Bronchial epithelial cell (primary cell): Measurements from ENCODE around the gene CNTN1. TPM values are rescaled to one million over a fixed set of nuclear protein-coding genes. Genes with fewer than 3 reads are reported as not detected.

Source experiments
- DNase-seq: peaks from one replicate; pipeline ENCODE4 v3.0.0-alpha.2; 2010; ENCODE audit warnings: low read depth
- FAIRE-seq: peaks from 2 replicates; lab custom pipeline; 2011; peaks lifted over from hg19 to GRCh38; lab: Jason Lieb, UNC
- H3K27me3 ChIP-seq: 2 replicates; pipeline ENCODE4 v1.5.1; 2011; ENCODE audit warnings: low read length; ENCODE audit not compliant: control insufficient read depth, insufficient read depth
- H3K36me3 ChIP-seq: 2 replicates; pipeline ENCODE4 v1.5.1; 2011; ENCODE audit warnings: low read length; ENCODE audit not compliant: control insufficient read depth, insufficient read depth
- H3K4me3 ChIP-seq: 2 replicates; pipeline ENCODE4 v1.5.1; 2011; ENCODE audit warnings: mild to moderate bottlenecking, low read depth, low read length, control low read depth
- total RNA-seq: library from RNA; depleted of rRNA; stranded (reverse); fragments of >200 nt; gene quantifications from 2 replicates; pipeline ENCODE4 v1.2.1, GENCODE V29; 2014
- TF ChIP-seq, protein P1 (sequence below): IDR thresholded peaks from 2 replicates; pipeline ENCODE4 v1.5.1; 2011; ENCODE audit warnings: mild to moderate bottlenecking, moderate library complexity, low read length, control low read depth, inconsistent platforms; ENCODE audit not compliant: insufficient read depth, severe bottlenecking

Gene CNTN1
- total RNA-seq, 1 donor from 2014 or later, result 2.4 TPM

DNA sequence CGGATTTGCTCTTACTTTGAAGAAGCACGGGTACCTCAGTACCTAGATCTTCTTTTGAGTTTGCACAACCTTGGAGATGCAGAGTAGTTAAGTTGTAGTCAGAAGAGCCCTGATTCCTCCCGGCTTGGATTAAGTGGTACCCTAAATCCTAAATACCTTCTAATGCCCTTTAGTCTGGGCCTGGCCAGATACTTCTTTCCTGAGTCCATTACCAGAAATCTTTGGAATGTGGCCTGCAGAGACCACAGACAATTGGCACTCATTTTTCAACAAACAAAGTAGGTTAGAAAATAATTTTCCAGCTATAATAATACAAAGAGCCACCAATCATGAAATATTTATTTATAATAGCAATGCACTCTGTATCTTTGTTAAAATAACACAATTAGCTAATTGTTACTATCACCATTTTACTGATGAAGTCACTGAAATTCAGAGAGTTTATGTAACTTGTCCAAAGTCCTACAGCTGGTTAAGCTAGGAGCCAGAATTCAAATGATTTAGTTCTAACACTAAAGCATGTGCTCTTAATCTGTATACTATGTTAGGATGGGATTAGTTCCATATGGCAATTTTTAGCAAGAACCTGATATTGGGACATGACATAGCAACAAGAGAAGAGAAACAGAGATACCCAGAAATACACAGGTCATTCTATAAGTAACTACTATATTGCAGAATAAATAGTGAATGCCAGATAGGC is 363.8 kb downstream of the CNTN1 start:
- Histone ChIP-seq H3K4me3 (no peak overlapping the region), H3K36me3 (no peaks in the 10 kb centered on the region), H3K27me3 (no peaks in the 10 kb centered on the region)
- TF ChIP-seq, protein P1, sequence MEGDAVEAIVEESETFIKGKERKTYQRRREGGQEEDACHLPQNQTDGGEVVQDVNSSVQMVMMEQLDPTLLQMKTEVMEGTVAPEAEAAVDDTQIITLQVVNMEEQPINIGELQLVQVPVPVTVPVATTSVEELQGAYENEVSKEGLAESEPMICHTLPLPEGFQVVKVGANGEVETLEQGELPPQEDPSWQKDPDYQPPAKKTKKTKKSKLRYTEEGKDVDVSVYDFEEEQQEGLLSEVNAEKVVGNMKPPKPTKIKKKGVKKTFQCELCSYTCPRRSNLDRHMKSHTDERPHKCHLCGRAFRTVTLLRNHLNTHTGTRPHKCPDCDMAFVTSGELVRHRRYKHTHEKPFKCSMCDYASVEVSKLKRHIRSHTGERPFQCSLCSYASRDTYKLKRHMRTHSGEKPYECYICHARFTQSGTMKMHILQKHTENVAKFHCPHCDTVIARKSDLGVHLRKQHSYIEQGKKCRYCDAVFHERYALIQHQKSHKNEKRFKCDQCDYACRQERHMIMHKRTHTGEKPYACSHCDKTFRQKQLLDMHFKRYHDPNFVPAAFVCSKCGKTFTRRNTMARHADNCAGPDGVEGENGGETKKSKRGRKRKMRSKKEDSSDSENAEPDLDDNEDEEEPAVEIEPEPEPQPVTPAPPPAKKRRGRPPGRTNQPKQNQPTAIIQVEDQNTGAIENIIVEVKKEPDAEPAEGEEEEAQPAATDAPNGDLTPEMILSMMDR, result no peak
- no peak for FAIRE-seq
- no peak for DNase-seq

- DNase-seq, result no peak
- Histone ChIP-seq H3K27me3 (no peaks in the 10 kb centered on the region), H3K36me3 (no peaks in the 10 kb centered on the region), H3K4me3 (no peak overlapping the region)
- TF ChIP-seq, protein P1, result no peak
- FAIRE-seq, result no peak
These were observed 366.0 kb downstream of the CNTN1 start for GRCh38 chr12:41058266-41058665.

GRCh38 chr12:41061192-41061591 is 369.0 kb downstream of the CNTN1 start:
- H3K4me3 ChIP-seq, result no peak overlapping the region
- FAIRE-seq (no peak), DNase-seq (no peak)
- H3K27me3 ChIP-seq, result no peaks in the 10 kb centered on the region
- TF ChIP-seq, protein P1, result no peak
- H3K36me3 ChIP-seq, result no peaks in the 10 kb centered on the region

GRCh38 chr12:41064411-41064810 is 372.2 kb downstream of the CNTN1 start:
- no peaks in the 10 kb centered on the region for H3K27me3 ChIP-seq
- no peak for DNase-seq
- no peak overlapping the region for H3K4me3 ChIP-seq
- FAIRE-seq, result no peak
- H3K36me3 ChIP-seq, result no peaks in the 10 kb centered on the region
- TF ChIP-seq, protein P1, result no peak

- Histone ChIP-seq H3K4me3 (no peak overlapping the region), H3K36me3 (no peaks in the 10 kb centered on the region), H3K27me3 (no peaks in the 10 kb centered on the region)
- DNase-seq (no peak), FAIRE-seq (no peak)
- TF ChIP-seq, protein P1, result no peak
These were observed 375.9 kb downstream of the CNTN1 start for GRCh38 chr12:41067941-41068645.
